T-cell (primary cell): Measurements from ENCODE around the gene SESTD1. TPM values are rescaled to one million over a fixed set of nuclear protein-coding genes. Genes with fewer than 3 reads are reported as not detected.

Experiments
- ATAC-seq, 4 experiments: fragments of 200-7000 bp in 3 of 4; fragments of 150-1000 bp in 1 of 4; cut with Tn5 transposase; replicated peaks in 1 of 4; 1 replicate in 3 of 4; 2 replicates in 1 of 4; pipeline ENCODE4 v1.10.0; 2021; ENCODE audit warnings: moderate library complexity in 3 of 4, mild to moderate bottlenecking in 2 of 4, moderate number of reproducible peaks in 1 of 4
- CTCF ChIA-PET, 2 donors: fragments of 300-600 bp; sonication (Branson Sonifier 250); formaldehyde crosslinking; loops; one replicate each; lab custom pipeline; 2022; ENCODE audit warnings: antibody characterized with exemption in 2 of 2; lab: Charles Lee
- POLR2A ChIA-PET, 2 donors: fragments of 300-600 bp; sonication (Branson Sonifier 250); formaldehyde crosslinking; loops; one replicate each; lab custom pipeline; 2022; ENCODE audit warnings: antibody characterized with exemption in 2 of 2; lab: Charles Lee
- DNase-seq, 35 experiments: peaks; one replicate each; pipeline versions ENCODE4 v3.0.0 to v3.0.0-alpha.2; 2013 to 2023
- H3K27ac ChIP-seq: one replicate; pipeline ENCODE4 v1.5.1; 2013; ENCODE audit warnings: low read length
- H3K27me3 ChIP-seq, 2 experiments: replicated peaks in 1 of 2; 1 replicate in 1 of 2; 2 replicates in 1 of 2; pipeline versions ENCODE4 v1.6.1 to v1.7.0; 2013; ENCODE audit warnings: low read length in 1 of 2, mixed read lengths in 1 of 2; ENCODE audit not compliant: control insufficient read depth in 2 of 2, insufficient read depth in 2 of 2; ENCODE audit errors: extremely low read depth in 1 of 2
- H3K36me3 ChIP-seq, 2 donors: 1 replicate in 1 of 2; 2 replicates in 1 of 2; pipeline versions ENCODE4 v1.6.1 to v1.7.0; 2013; ENCODE audit warnings: low read length in 1 of 2; ENCODE audit not compliant: control insufficient read depth in 2 of 2, insufficient read depth in 1 of 2; ENCODE audit errors: extremely low read depth in 1 of 2
- H3K4me1 ChIP-seq, 2 experiments: 1 replicate in 1 of 2; 2 replicates in 1 of 2; pipeline versions ENCODE4 v1.6.1 to v1.7.0; 2013; ENCODE audit warnings: low read length in 2 of 2, mixed read lengths in 1 of 2; ENCODE audit not compliant: insufficient read depth in 2 of 2, control insufficient read depth in 1 of 2; ENCODE audit errors: extremely low read depth in 1 of 2
- H3K4me3 ChIP-seq, 2 donors: 1 replicate in 1 of 2; 2 replicates in 1 of 2; pipeline versions ENCODE4 v1.5.1 to v1.7.0; 2013; ENCODE audit warnings: mild to moderate bottlenecking in 2 of 2, low read length in 1 of 2, moderate library complexity in 1 of 2; ENCODE audit not compliant: control insufficient read depth in 1 of 2; ENCODE audit errors: extremely low read depth in 1 of 2
- H3K9me3 ChIP-seq: 2 replicates; pipeline ENCODE4 v1.7.0; 2013
- H3K27ac Mint-ChIP-seq, 2 donors: one replicate each; pipeline ENCODE4 v1.8.0; 2020 to 2021; ENCODE audit warnings: mild to moderate bottlenecking in 2 of 2, mixed read lengths in 2 of 2
- H3K27me3 Mint-ChIP-seq, 2 donors: one replicate each; pipeline ENCODE4 v1.8.0; 2021 to 2022; ENCODE audit warnings: mixed read lengths in 2 of 2
- H3K36me3 Mint-ChIP-seq: one replicate; pipeline ENCODE4 v1.8.0; 2021; ENCODE audit warnings: mixed read lengths
- H3K4me1 Mint-ChIP-seq, 3 donors: one replicate each; pipeline ENCODE4 v1.8.0; 2020 to 2022; ENCODE audit warnings: mixed read lengths in 3 of 3, mild to moderate bottlenecking in 1 of 3
- H3K4me3 Mint-ChIP-seq, 3 donors: one replicate each; pipeline ENCODE4 v1.8.0; 2020 to 2022; ENCODE audit warnings: mild to moderate bottlenecking in 3 of 3, mixed read lengths in 3 of 3, moderate library complexity in 3 of 3
- H3K9me3 Mint-ChIP-seq, 3 donors: one replicate each; pipeline ENCODE4 v1.8.0; 2020 to 2022; ENCODE audit warnings: mixed read lengths in 3 of 3
- WGBS: methylation state at CpG from one replicate; pipeline ENCODE4 v1.1.5; 2013; ENCODE audit warnings: missing lambda C conversion rate; ENCODE audit not compliant: insufficient coverage; 5-methylcytosine and 5-hydroxymethylcytosine counted together
- total RNA-seq, 35 experiments: library from RNA in 6 of 35; stranded (reverse) in 6 of 35; fragments of 120-200 nt in 1 of 35; gene quantifications; one replicate each; pipeline versions ENCODE4 v1.2.1 to v1.2.4 and lab custom pipeline; 2013 to 2026

Gene SESTD1
- total RNA-seq, 5 donors from 2014 or later (not counting 1 experiment from before 2014, with no cell fraction given) = 4.8 to 13.7 (median 5.5) TPM

- no peak for DNase-seq
- Histone ChIP-seq H3K27me3 (no peaks in the 10 kb centered on the region), H3K4me3 (no peak overlapping the region), H3K36me3 (no peaks in the 10 kb centered on the region), H3K4me1 (peaks cover 0 to 11% of the 10 kb centered on the region in 2 experiments), H3K27ac (no peak overlapping the region), H3K9me3 (no peaks in the 10 kb centered on the region)
- H3K4me1 Mint-ChIP-seq = peaks cover 26 to 59% (median 39%) of the 10 kb centered on the region in 3 donors
- ChIA-PET POLR2A (interaction anchor here in 1 of 2 donors (0.5 kb wide), 1 partner anchor 15 kb away, joined by 3 read pairs; no protein-coding TSS in a partner anchor), CTCF (no interaction called here)
- H3K27me3 Mint-ChIP-seq = no peaks in the 10 kb centered on the region
- no peaks in the 10 kb centered on the region for H3K9me3 Mint-ChIP-seq
- H3K27ac Mint-ChIP-seq = peak overlapping the region; percentile 7 to 75
- no peak for ATAC-seq
- WGBS = 100% methylated on average over 1 of the region's 4 CpGs
- H3K4me3 Mint-ChIP-seq = no peak overlapping the region
- H3K36me3 Mint-ChIP-seq = no peaks in the 10 kb centered on the region
Measured at GRCh38 chr2:179240481-179241451, 23.9 kb downstream of the SESTD1 start.

- H3K4me1 ChIP-seq = peaks cover 0 to 11% of the 10 kb centered on the region in 2 experiments
- peak overlapping the region; percentile 7 to 75 for H3K27ac Mint-ChIP-seq
- no peaks in the 10 kb centered on the region for H3K9me3 Mint-ChIP-seq
- no peaks in the 10 kb centered on the region for H3K27me3 ChIP-seq
- no peaks in the 10 kb centered on the region for H3K9me3 ChIP-seq
- H3K27ac ChIP-seq = no peak overlapping the region
- ChIA-PET CTCF (interaction anchor here in 1 of 2 donors (0.6 to 0.7 kb wide), 2 partner anchors 240 to 822 kb away, joined by 3 read pairs; no protein-coding TSS in a partner anchor), POLR2A (interaction anchor here in 1 of 2 donors (0.5 kb wide), 1 partner anchor 14 kb away, joined by 3 read pairs; no protein-coding TSS in a partner anchor)
- ATAC-seq (no peak), DNase-seq (no peak)
- H3K27me3 Mint-ChIP-seq = no peaks in the 10 kb centered on the region
- no peak overlapping the region for H3K4me3 Mint-ChIP-seq
- WGBS = no CpG with 5 or more reads among the region's 2 CpGs
- H3K36me3 Mint-ChIP-seq = no peaks in the 10 kb centered on the region
- peaks cover 26 to 63% (median 42%) of the 10 kb centered on the region in 3 donors for H3K4me1 Mint-ChIP-seq
- no peak overlapping the region for H3K4me3 ChIP-seq
- no peaks in the 10 kb centered on the region for H3K36me3 ChIP-seq
Measured at GRCh38 chr2:179239838-179240237, 24.8 kb downstream of the SESTD1 start.

- Histone ChIP-seq H3K36me3 (no peaks in the 10 kb centered on the region), H3K4me1 (peaks cover 0 to 11% of the 10 kb centered on the region in 2 experiments), H3K9me3 (no peaks in the 10 kb centered on the region), H3K4me3 (no peak overlapping the region), H3K27ac (no peak overlapping the region), H3K27me3 (no peaks in the 10 kb centered on the region)
- Mint-ChIP-seq H3K36me3 (no peaks in the 10 kb centered on the region), H3K27me3 (no peaks in the 10 kb centered on the region), H3K9me3 (no peaks in the 10 kb centered on the region), H3K27ac (peak overlapping the region; percentile 39 to 67), H3K4me3 (peak overlapping the region in 1 of 3 donors; percentile 21), H3K4me1 (peaks cover 26 to 65% (median 42%) of the 10 kb centered on the region in 3 donors)
- CTCF ChIA-PET = interaction anchor here in 1 of 2 donors (0.6 to 0.7 kb wide), 3 partner anchors 241 to 823 kb away, joined by 3 to 5 read pairs (median 3); no protein-coding TSS in a partner anchor
- peak; percentile 75 to 94 (median 82) for ATAC-seq
- peak in 1 of 35 experiments; percentile 43 for DNase-seq
- POLR2A ChIA-PET = no interaction called here
Measured at GRCh38 chr2:179239195-179239594, 25.4 kb downstream of the SESTD1 start.

GRCh38 chr2:179238027-179238426 lies 26.6 kb downstream of the SESTD1 start:
- Histone ChIP-seq H3K4me1 (peaks cover 0 to 11% of the 10 kb centered on the region in 2 experiments), H3K4me3 (no peak overlapping the region), H3K27ac (no peak overlapping the region), H3K9me3 (no peaks in the 10 kb centered on the region), H3K36me3 (no peaks in the 10 kb centered on the region), H3K27me3 (no peaks in the 10 kb centered on the region)
- Mint-ChIP-seq H3K27ac (no peak overlapping the region), H3K27me3 (no peaks in the 10 kb centered on the region), H3K9me3 (no peaks in the 10 kb centered on the region), H3K36me3 (no peaks in the 10 kb centered on the region), H3K4me3 (no peak overlapping the region), H3K4me1 (peaks cover 26 to 66% (median 42%) of the 10 kb centered on the region in 3 donors)
- ATAC-seq = no peak
- WGBS = no CpG with 5 or more reads among the region's 1 CpG
- ChIA-PET CTCF (interaction anchor here in 1 of 2 donors (0.6 kb wide), 1 partner anchor 115 kb away, joined by 3 read pairs; no protein-coding TSS in a partner anchor), POLR2A (no interaction called here)
- DNase-seq = no peak

DNA sequence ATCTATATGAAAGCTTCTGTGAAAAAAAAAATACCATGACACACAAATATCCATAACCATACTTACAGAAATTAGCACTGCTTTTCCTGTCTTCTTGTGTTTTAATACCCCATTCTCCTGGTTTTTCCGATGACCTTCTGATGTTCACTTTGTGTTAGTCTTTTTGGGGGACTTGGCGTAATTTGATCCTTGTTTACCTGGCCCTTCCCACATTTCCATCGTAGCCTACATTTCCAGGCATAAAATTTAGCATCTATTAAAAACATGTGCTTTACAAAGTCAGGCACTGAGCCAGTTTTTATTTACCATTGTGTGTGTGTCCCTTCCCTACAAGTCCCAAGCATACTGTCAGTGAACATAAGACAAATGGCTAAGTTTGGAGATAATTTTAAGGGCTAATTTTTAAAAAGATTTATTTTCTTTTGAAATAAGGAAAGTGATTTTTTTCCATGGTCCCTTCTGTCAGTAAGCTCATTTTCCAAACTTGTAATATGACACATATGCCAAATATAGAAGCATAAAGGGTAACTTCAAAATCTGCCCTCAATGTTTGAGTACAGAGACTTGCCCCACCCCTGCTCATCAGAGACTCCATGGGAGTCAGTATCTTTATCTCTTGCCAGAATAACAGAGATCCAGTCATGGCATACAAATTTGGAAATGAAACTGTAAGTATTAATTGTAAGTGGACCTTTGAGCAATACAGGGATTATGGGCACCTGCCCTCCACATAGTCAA lies 27.3 kb downstream of the SESTD1 start:
- Histone ChIP-seq H3K27ac (no peak overlapping the region), H3K27me3 (no peaks in the 10 kb centered on the region), H3K4me3 (no peak overlapping the region), H3K36me3 (no peaks in the 10 kb centered on the region), H3K9me3 (no peaks in the 10 kb centered on the region), H3K4me1 (peaks cover 0 to 11% of the 10 kb centered on the region in 2 experiments)
- Mint-ChIP-seq H3K36me3 (no peaks in the 10 kb centered on the region), H3K4me1 (peaks cover 26 to 61% (median 42%) of the 10 kb centered on the region in 3 donors), H3K9me3 (no peaks in the 10 kb centered on the region), H3K27me3 (no peaks in the 10 kb centered on the region), H3K27ac (no peak overlapping the region), H3K4me3 (no peak overlapping the region)
- ChIA-PET CTCF (no interaction called here), POLR2A (no interaction called here)
- ATAC-seq (no peak), DNase-seq (no peak)
- WGBS = no CpG with 5 or more reads among the region's 3 CpGs
